IMR-90 (cell line): ENCODE results near the gene KRT9. TPM values are rescaled to one million over a fixed set of nuclear protein-coding genes. Genes with fewer than 3 reads are reported as not detected.

Experiments used
- ATAC-seq: fragments of 200-7000 bp; cut with Tn5 transposase; 2 replicates; pipeline ENCODE4 v1.9.1; 2020; ENCODE audit warnings: low read depth, mild to moderate bottlenecking, moderate library complexity
- BruUV-seq: library from RNA; stranded (reverse); fragments of 400-500 nt; replicated peaks from 2 replicates; lab custom pipeline; 2021; lab: Mats Ljungman, UMichigan
- CTCF ChIA-PET: fragments of 300-600 bp; formaldehyde crosslinking; extraction: SDS; loops from one replicate; lab custom pipeline; 2021; ENCODE audit warnings: antibody characterized with exemption; lab: Yijun Ruan, JAX
- POLR2A ChIA-PET: fragments of 300-600 bp; sonication (Branson Sonifier 250); formaldehyde crosslinking; loops from one replicate; lab custom pipeline; 2022; ENCODE audit warnings: antibody characterized with exemption; ENCODE audit not compliant: unreplicated experiment; lab: Charles Lee
- DNase-seq: peaks from one replicate; pipeline ENCODE4 v3.0.0; 2013
- H2AFZ ChIP-seq: replicated peaks from 2 replicates; pipeline ENCODE3; 2013; ENCODE audit warnings: low read length, mild to moderate bottlenecking; ENCODE audit not compliant: poor library complexity
- H2AK5ac ChIP-seq: 2 replicates; pipeline ENCODE4 v1.6.1; 2013; ENCODE audit warnings: low read depth, low read length, inconsistent platforms
- H2AK9ac ChIP-seq: replicated peaks from 2 replicates; pipeline ENCODE3; 2013; ENCODE audit warnings: mild to moderate bottlenecking, low read depth, low read length, moderate library complexity; ENCODE audit not compliant: poor library complexity
- H2BK120ac ChIP-seq: 2 replicates; pipeline ENCODE4 v1.6.1; 2013; ENCODE audit warnings: low read depth, low read length, inconsistent platforms
- H2BK15ac ChIP-seq: 3 replicates; pipeline ENCODE4 v1.6.1; 2013; ENCODE audit warnings: low read depth, low read length, inconsistent platforms
- H2BK20ac ChIP-seq: 2 replicates; pipeline ENCODE4 v1.6.1; 2013; ENCODE audit warnings: low read depth, mild to moderate bottlenecking, inconsistent platforms, low read length, moderate library complexity
- H2BK5ac ChIP-seq: 2 replicates; pipeline ENCODE4 v1.6.1; 2013; ENCODE audit warnings: mild to moderate bottlenecking, low read depth, low read length, inconsistent platforms; ENCODE audit not compliant: poor library complexity, severe bottlenecking
- H3K14ac ChIP-seq: replicated peaks from 2 replicates; pipeline ENCODE4 v1.6.1; 2013; ENCODE audit warnings: low read depth, low read length, inconsistent platforms
- H3K18ac ChIP-seq: 2 replicates; pipeline ENCODE4 v1.6.1; 2013; ENCODE audit warnings: low read depth, low read length, control low read depth
- H3K23ac ChIP-seq: 2 replicates; pipeline ENCODE4 v1.6.1; 2013; ENCODE audit warnings: low read depth, low read length, inconsistent platforms
- H3K27ac ChIP-seq: 2 replicates; pipeline ENCODE4 v1.5.1; 2013; ENCODE audit warnings: mild to moderate bottlenecking, control low read depth, low read length; ENCODE audit not compliant: insufficient read depth
- H3K27me3 ChIP-seq: 2 replicates; pipeline ENCODE4 v1.6.1; 2013; ENCODE audit warnings: low read length; ENCODE audit not compliant: control insufficient read depth, insufficient read depth
- H3K36me3 ChIP-seq: 2 replicates; pipeline ENCODE4 v1.6.1; 2013; ENCODE audit warnings: low read length, mixed read lengths; ENCODE audit not compliant: control insufficient read depth, insufficient read depth
- H3K4ac ChIP-seq: 2 replicates; pipeline ENCODE4 v1.6.1; 2013; ENCODE audit warnings: low read depth, low read length, inconsistent platforms
- H3K4me1 ChIP-seq: 2 replicates; pipeline ENCODE4 v1.6.1; 2013; ENCODE audit warnings: low read length, mixed read lengths; ENCODE audit not compliant: control insufficient read depth, insufficient read depth
- H3K4me2 ChIP-seq: 2 replicates; pipeline ENCODE4 v1.6.1; 2013; ENCODE audit warnings: low read depth, mild to moderate bottlenecking, control low read depth, low read length, moderate library complexity
- H3K4me3 ChIP-seq: 2 replicates; pipeline ENCODE4 v1.5.1; 2013; ENCODE audit warnings: low read depth, mild to moderate bottlenecking, control low read depth, low read length, moderate library complexity; ENCODE audit not compliant: insufficient read depth
- H3K56ac ChIP-seq: 2 replicates; pipeline ENCODE4 v1.6.1; 2013; ENCODE audit warnings: low read length, inconsistent platforms; ENCODE audit not compliant: insufficient read depth; ENCODE audit errors: extremely low read depth
- H3K79me1 ChIP-seq, 2 experiments: 2 replicates each; pipeline ENCODE4 v1.6.1; 2013; ENCODE audit warnings: low read length in 2 of 2, inconsistent platforms in 1 of 2, low read depth in 1 of 2
- H3K9ac ChIP-seq: 2 replicates; pipeline ENCODE4 v1.6.1; 2013; ENCODE audit warnings: low read depth, low read length, control low read depth
- H3K9me1 ChIP-seq: 2 replicates; pipeline ENCODE4 v1.6.1; 2013; ENCODE audit warnings: low read length, inconsistent platforms; ENCODE audit not compliant: insufficient read depth
- H3K9me3 ChIP-seq: 2 replicates; pipeline ENCODE4 v1.6.1; 2013; ENCODE audit warnings: low read length; ENCODE audit not compliant: control insufficient read depth, insufficient read depth
- H4K20me1 ChIP-seq: 2 replicates; pipeline ENCODE4 v1.6.1; 2013; ENCODE audit warnings: low read length, inconsistent platforms; ENCODE audit not compliant: insufficient read depth
- H4K5ac ChIP-seq: 2 replicates; pipeline ENCODE4 v1.6.1; 2013; ENCODE audit warnings: mild to moderate bottlenecking, low read depth, low read length, control low read depth
- H4K8ac ChIP-seq, 2 experiments: 2 replicates each; pipeline ENCODE4 v1.6.1; 2013; ENCODE audit warnings: low read depth in 2 of 2, low read length in 2 of 2, control low read depth in 1 of 2, inconsistent platforms in 1 of 2
- H4K91ac ChIP-seq: 2 replicates; pipeline ENCODE4 v1.6.1; 2013; ENCODE audit warnings: low read depth, low read length, inconsistent platforms; ENCODE audit not compliant: insufficient read depth
- BHLHE40 ChIP-seq: fragments of 150-350 bp; IDR thresholded peaks from 2 replicates; pipeline ENCODE4 v1.6.1; 2016; ENCODE audit warnings: mild to moderate bottlenecking, low read depth, low read length
- CEBPB ChIP-seq: IDR thresholded peaks from 2 replicates; pipeline ENCODE4 v1.6.1; 2012; ENCODE audit warnings: low read depth, low read length, improper control_type of control experiment
- CHD1 ChIP-seq: IDR thresholded peaks from 2 replicates; pipeline ENCODE4 v1.6.1; 2012; ENCODE audit warnings: low read depth, low read length, improper control_type of control experiment
- FOS ChIP-seq: fragments of 150-350 bp; IDR thresholded peaks from 2 replicates; pipeline ENCODE4 v1.6.1; 2016; ENCODE audit warnings: low read depth, low read length
- NFE2L2 ChIP-seq: fragments of 150-350 bp; IDR thresholded peaks from 2 replicates; pipeline ENCODE4 v1.6.1; 2016; ENCODE audit warnings: low read depth, mild to moderate bottlenecking, low read length
- RAD21 ChIP-seq: IDR thresholded peaks from 2 replicates; pipeline ENCODE4 v1.6.1; 2012; ENCODE audit warnings: low read length, improper control_type of control experiment
- RFX5 ChIP-seq: IDR thresholded peaks from 2 replicates; pipeline ENCODE4 v1.8.0; 2012; ENCODE audit warnings: low read depth, mild to moderate bottlenecking, low read length, moderate library complexity
- SMC3 ChIP-seq: fragments of 150-350 bp; IDR thresholded peaks from 2 replicates; pipeline ENCODE4 v1.6.1; 2016; ENCODE audit warnings: low read depth, mild to moderate bottlenecking, antibody characterized with exemption, low read length, moderate library complexity
- USF2 ChIP-seq: fragments of 150-350 bp; IDR thresholded peaks from 2 replicates; pipeline ENCODE4 v1.6.1; 2017; ENCODE audit warnings: mild to moderate bottlenecking, antibody characterized with exemption, low read length, low read depth
- WGBS, 2 experiments: methylation state at CpG; one replicate each; pipeline versions ENCODE4 v1.1.5 to v1.1.7; 2013; ENCODE audit warnings: missing lambda C conversion rate in 2 of 2; ENCODE audit not compliant: insufficient read length in 1 of 2; ENCODE audit errors: extremely low coverage in 2 of 2; 5-methylcytosine and 5-hydroxymethylcytosine counted together
- dilution Hi-C: fragments of 300-500 bp; cut with HindIII; formaldehyde crosslinking; loops from one replicate; pipeline ENCODE4 v1.14.3; 2018; ENCODE audit warnings: low sequenced_read_pairs; ENCODE audit not compliant: unreplicated experiment
- in situ Hi-C: fragments of 300-500 bp; cut with MboI; formaldehyde crosslinking; loops from 3 replicates; pipeline ENCODE4 v1.14.3; 2019; ENCODE audit warnings: low sequenced_read_pairs, inconsistent platforms, mixed read lengths
- intact Hi-C: fragments of 100-400 bp; cut with micrococcal nuclease; formaldehyde crosslinking; loops from 2 replicates; pipeline ENCODE4 v1.10.0; 2022
- polyA plus RNA-seq, 3 experiments: library from polyadenylated mRNA; depleted of rRNA; stranded (reverse); fragments of >200 nt; gene quantifications; 2 replicates each; pipeline ENCODE4 v1.2.3, GENCODE V29; 2012; ENCODE audit warnings: low replicate concordance in 1 of 3
- total RNA-seq: library from RNA; depleted of rRNA; stranded (reverse); fragments of >200 nt; gene quantifications from 2 replicates; pipeline ENCODE4 v1.2.3, GENCODE V29; 2012

KRT9 gene
- total and polyA plus RNA-seq, 2 of the 4 experiments (the other 2 are of a cell fraction): not detected

- TF ChIP-seq SMC3 (no peak), CHD1 (no peak), FOS (no peak), RFX5 (no peak), CEBPB (no peak), NFE2L2 (no peak), BHLHE40 (no peak), USF2 (no peak), RAD21 (no peak)
- ChIA-PET CTCF (no interaction called here), POLR2A (no interaction called here)
Observed at GRCh38 chr17:41585301-41586056, 13.6 kb upstream of the KRT9 start.

More at GRCh38 chr17:41585301-41586056, 13.6 kb upstream of the KRT9 start:
- Histone ChIP-seq H3K27me3 (peaks cover 41% of the 10 kb centered on the region), H3K9me3 (no peaks in the 10 kb centered on the region), H3K4ac (no peak overlapping the region), H2AK5ac (no peak overlapping the region), H2BK20ac (no peak overlapping the region), H2BK120ac (no peak overlapping the region), H4K91ac (no peak overlapping the region), H3K9me1 (no peaks in the 10 kb centered on the region), H3K4me3 (no peak overlapping the region), H3K79me1 (no peaks in the 10 kb centered on the region), H2AK9ac (no peak overlapping the region), H2BK5ac (no peak overlapping the region), H3K56ac (no peak overlapping the region), H3K27ac (no peak overlapping the region), H2BK15ac (no peak overlapping the region), H3K4me1 (no peaks in the 10 kb centered on the region), H3K18ac (no peak overlapping the region), H3K23ac (no peak overlapping the region), H3K36me3 (no peaks in the 10 kb centered on the region), H4K20me1 (no peaks in the 10 kb centered on the region), H3K4me2 (no peak overlapping the region), H3K14ac (no peak overlapping the region), H4K5ac (no peak overlapping the region), H2AFZ (no peak overlapping the region), H4K8ac (no peak overlapping the region), H3K9ac (no peak overlapping the region)
- BruUV-seq: no TSS peak
- in situ Hi-C loops (no loop called here), dilution Hi-C loops (no loop called here), intact Hi-C loops (no loop called here)
- no peak for DNase-seq
- WGBS, 2 experiments: no CpG with 5 or more reads among the region's 5 CpGs
- ATAC-seq: no peak
